GM18861 (cell line): ENCODE data around the gene CACNG4.
A peak's percentile ranks its signal among the peaks of the same experiment; 100 is the strongest.

Experiments used
- ATAC-seq: cut with Tn5 transposase; IDR thresholded peaks from one replicate; pipeline ENCODE4 v1.9.1; 2021; ENCODE audit not compliant: unreplicated experiment

The CACNG4 gene

GRCh38 chr17:67055811-67056745 is 91.6 kb downstream of the CACNG4 start:
- ATAC-seq, result no peak

GRCh38 chr17:67056746-67057490 is 92.4 kb downstream of the CACNG4 start:
- ATAC-seq, result no peak

- no peak for ATAC-seq
Observed at GRCh38 chr17:67058036-67058435, 93.5 kb downstream of the CACNG4 start.

- ATAC-seq, result no peak
Observed at GRCh38 chr17:67059372-67059771, 94.9 kb downstream of the CACNG4 start.

- ATAC-seq, result no peak
Observed at GRCh38 chr17:67063141-67063540, 98.6 kb downstream of the CACNG4 start.

- ATAC-seq, result no peak
Observed at GRCh38 chr17:67066717-67067116, 102.2 kb downstream of the CACNG4 start.

GRCh38 chr17:67067571-67068482 is 103.3 kb downstream of the CACNG4 start:
- no peak for ATAC-seq

GRCh38 chr17:67068999-67069398 is 104.5 kb downstream of the CACNG4 start:
- no peak for ATAC-seq

- ATAC-seq, result no peak
Observed at GRCh38 chr17:67069603-67070136, 105.2 kb downstream of the CACNG4 start.

- no peak for ATAC-seq
Observed at GRCh38 chr17:67071595-67071994, 107.1 kb downstream of the CACNG4 start.

GRCh38 chr17:67072885-67073284 is 108.4 kb downstream of the CACNG4 start:
- no peak for ATAC-seq

GRCh38 chr17:67074781-67075180 is 110.3 kb downstream of the CACNG4 start:
- no peak for ATAC-seq

GRCh38 chr17:67076290-67076689 is 111.8 kb downstream of the CACNG4 start:
- ATAC-seq, result no peak

- ATAC-seq, result no peak
Observed at GRCh38 chr17:67078292-67078691, 113.8 kb downstream of the CACNG4 start.

- no peak for ATAC-seq
Observed at GRCh38 chr17:67079491-67079890, 115.0 kb downstream of the CACNG4 start.

- ATAC-seq, result no peak
Observed at GRCh38 chr17:67080804-67081203, 116.3 kb downstream of the CACNG4 start.

- ATAC-seq, result peak; percentile 80
Observed at GRCh38 chr17:67082107-67082506, 117.6 kb downstream of the CACNG4 start.
